ENCODE data around the gene BBS9.

DNA sequence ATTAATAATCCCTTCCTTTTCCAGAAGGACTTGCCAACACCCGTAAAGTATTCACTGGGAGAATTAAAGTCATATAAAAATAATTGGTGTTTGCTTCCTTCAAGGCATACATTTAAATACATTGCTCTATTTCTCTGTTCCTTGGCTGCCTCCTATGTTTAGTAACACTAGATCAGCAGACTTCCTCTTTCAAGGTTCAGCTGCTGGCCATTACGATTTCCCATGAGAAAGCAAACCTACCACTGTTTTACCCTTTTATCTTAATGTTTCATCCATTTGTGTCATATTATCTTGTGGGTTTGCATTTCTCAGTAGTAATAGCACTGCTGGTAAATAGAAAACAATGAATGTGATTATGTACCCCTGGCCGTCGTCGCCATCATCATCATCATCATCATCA, 462.1 kb downstream of the BBS9 start:
- TF ChIP-seq POLR2A (IDR thresholded peaks at IDR 0.05) (no peak), EP300 (IDR thresholded peaks at IDR 0.05) (no peak)
- TF ChIP-seq, protein P1, sequence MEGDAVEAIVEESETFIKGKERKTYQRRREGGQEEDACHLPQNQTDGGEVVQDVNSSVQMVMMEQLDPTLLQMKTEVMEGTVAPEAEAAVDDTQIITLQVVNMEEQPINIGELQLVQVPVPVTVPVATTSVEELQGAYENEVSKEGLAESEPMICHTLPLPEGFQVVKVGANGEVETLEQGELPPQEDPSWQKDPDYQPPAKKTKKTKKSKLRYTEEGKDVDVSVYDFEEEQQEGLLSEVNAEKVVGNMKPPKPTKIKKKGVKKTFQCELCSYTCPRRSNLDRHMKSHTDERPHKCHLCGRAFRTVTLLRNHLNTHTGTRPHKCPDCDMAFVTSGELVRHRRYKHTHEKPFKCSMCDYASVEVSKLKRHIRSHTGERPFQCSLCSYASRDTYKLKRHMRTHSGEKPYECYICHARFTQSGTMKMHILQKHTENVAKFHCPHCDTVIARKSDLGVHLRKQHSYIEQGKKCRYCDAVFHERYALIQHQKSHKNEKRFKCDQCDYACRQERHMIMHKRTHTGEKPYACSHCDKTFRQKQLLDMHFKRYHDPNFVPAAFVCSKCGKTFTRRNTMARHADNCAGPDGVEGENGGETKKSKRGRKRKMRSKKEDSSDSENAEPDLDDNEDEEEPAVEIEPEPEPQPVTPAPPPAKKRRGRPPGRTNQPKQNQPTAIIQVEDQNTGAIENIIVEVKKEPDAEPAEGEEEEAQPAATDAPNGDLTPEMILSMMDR (IDR thresholded peaks at IDR 0.05): no peak

All from tibial nerve (tissue), 4 donors.